Liver (tissue), 9 donors: ENCODE data around the gene XYLT1. TPM values are rescaled to one million over a fixed set of nuclear protein-coding genes. Genes with fewer than 3 reads are reported as not detected.

Experiments
- DNase-seq: peaks from one replicate; pipeline ENCODE4 v3.0.0-alpha.2; 2017; ENCODE audit warnings: low spot score
- H3K27ac ChIP-seq, 2 donors: one replicate each; pipeline ENCODE4 v1.7.0; 2013; ENCODE audit warnings: inconsistent platforms in 2 of 2, low read length in 2 of 2, control low read depth in 1 of 2, low read depth in 1 of 2, mild to moderate bottlenecking in 1 of 2
- H3K27me3 ChIP-seq, 4 donors: one replicate each; pipeline versions ENCODE4 v1.6.1 to v1.7.0; 2013; ENCODE audit warnings: low read length in 3 of 4, inconsistent platforms in 1 of 4, mild to moderate bottlenecking in 1 of 4, moderate library complexity in 1 of 4; ENCODE audit not compliant: control insufficient read depth in 4 of 4, insufficient read depth in 4 of 4
- H3K36me3 ChIP-seq, 4 donors: one replicate each; pipeline versions ENCODE4 v1.6.1 to v1.7.0; 2013; ENCODE audit warnings: low read length in 3 of 4, mild to moderate bottlenecking in 3 of 4, low read depth in 1 of 4, moderate library complexity in 1 of 4; ENCODE audit not compliant: control insufficient read depth in 4 of 4, insufficient read depth in 3 of 4
- H3K4me1 ChIP-seq, 4 donors: one replicate each; pipeline versions ENCODE4 v1.6.1 to v1.7.0; 2013; ENCODE audit warnings: low read length in 3 of 4, mild to moderate bottlenecking in 3 of 4, moderate library complexity in 1 of 4; ENCODE audit not compliant: control insufficient read depth in 4 of 4, insufficient read depth in 4 of 4
- H3K4me3 ChIP-seq, 3 donors: one replicate each; pipeline versions ENCODE4 v1.6.1 to v1.7.0; 2013; ENCODE audit warnings: low read length in 3 of 3, control low read depth in 1 of 3, low read depth in 1 of 3, mild to moderate bottlenecking in 1 of 3
- H3K9ac ChIP-seq, 2 donors: one replicate each; pipeline ENCODE4 v1.7.0; 2013; ENCODE audit warnings: low read length in 2 of 2, mild to moderate bottlenecking in 2 of 2, moderate library complexity in 2 of 2, control low read depth in 1 of 2, low read depth in 1 of 2
- H3K9me3 ChIP-seq, 4 donors: one replicate each; pipeline versions ENCODE4 v1.6.1 to v1.7.0; 2013; ENCODE audit warnings: low read length in 3 of 4; ENCODE audit not compliant: control insufficient read depth in 4 of 4
- ATF3 ChIP-seq: IDR thresholded peaks from 2 replicates; pipeline ENCODE4 v1.6.1; 2016; ENCODE audit warnings: antibody characterized with exemption
- CTCF ChIP-seq: fragments of 150-350 bp; IDR thresholded peaks from 2 replicates; pipeline ENCODE4 v1.5.1; 2017; ENCODE audit warnings: improper control_type of control experiment, low read depth, low read length; ENCODE audit not compliant: missing input control
- EGR1 ChIP-seq, 2 donors: IDR thresholded peaks; 2 replicates each; pipeline ENCODE4 v1.6.1; 2016 to 2018; ENCODE audit warnings: antibody characterized with exemption in 2 of 2, low read depth in 2 of 2
- FOXA1 ChIP-seq: IDR thresholded peaks from 2 replicates; pipeline ENCODE4 v1.6.1; 2016; ENCODE audit warnings: antibody characterized with exemption
- FOXA2 ChIP-seq: IDR thresholded peaks from 2 replicates; pipeline ENCODE4 v1.6.1; 2016; ENCODE audit warnings: antibody characterized with exemption
- GABPA ChIP-seq, 2 donors: IDR thresholded peaks in 1 of 2; conservative IDR thresholded peaks in 1 of 2; 2 replicates each; pipeline ENCODE4 v1.6.1; 2016; ENCODE audit warnings: antibody characterized with exemption in 2 of 2, mild to moderate bottlenecking in 1 of 2, moderate library complexity in 1 of 2
- HNF4A ChIP-seq, 2 donors: conservative IDR thresholded peaks; 2 replicates each; pipeline ENCODE4 v1.6.1; 2016; ENCODE audit warnings: antibody characterized with exemption in 2 of 2, mild to moderate bottlenecking in 2 of 2
- HNF4G ChIP-seq: IDR thresholded peaks from 2 replicates; pipeline ENCODE4 v1.6.1; 2016; ENCODE audit warnings: antibody characterized with exemption
- JUND ChIP-seq, 2 donors: IDR thresholded peaks; 2 replicates each; pipeline ENCODE4 v1.6.1; 2016; ENCODE audit warnings: antibody characterized with exemption in 2 of 2
- MAX ChIP-seq: IDR thresholded peaks from 2 replicates; pipeline ENCODE4 v1.6.1; 2016; ENCODE audit warnings: antibody characterized with exemption
- NR2F2 ChIP-seq: IDR thresholded peaks from 2 replicates; pipeline ENCODE4 v1.6.1; 2016; ENCODE audit warnings: antibody characterized with exemption
- RAD21 ChIP-seq, 2 donors: IDR thresholded peaks; 2 replicates each; pipeline ENCODE4 v1.6.1; 2016; ENCODE audit warnings: antibody characterized with exemption in 2 of 2, mild to moderate bottlenecking in 2 of 2
- REST ChIP-seq: IDR thresholded peaks from 2 replicates; pipeline ENCODE4 v1.6.1; 2016; ENCODE audit warnings: antibody characterized with exemption, mild to moderate bottlenecking
- RXRA ChIP-seq, 2 donors: IDR thresholded peaks; 2 replicates each; pipeline ENCODE4 v1.6.1; 2017 to 2018; ENCODE audit warnings: antibody characterized with exemption in 2 of 2, mild to moderate bottlenecking in 1 of 2
- SP1 ChIP-seq: IDR thresholded peaks from 2 replicates; pipeline ENCODE4 v1.6.1; 2018; ENCODE audit warnings: antibody characterized with exemption, mild to moderate bottlenecking
- TAF1 ChIP-seq: conservative IDR thresholded peaks from 2 replicates; pipeline ENCODE4 v1.6.1; 2016; ENCODE audit warnings: antibody characterized with exemption, mild to moderate bottlenecking
- YY1 ChIP-seq: IDR thresholded peaks from 2 replicates; pipeline ENCODE4 v1.6.1; 2016; ENCODE audit warnings: antibody characterized with exemption, mild to moderate bottlenecking
- ZBTB33 ChIP-seq: IDR thresholded peaks from 2 replicates; pipeline ENCODE4 v1.6.1; 2016; ENCODE audit warnings: antibody characterized with exemption
- WGBS: extraction: QIAGEN DNeasy Blood & Tissue Kit; methylation state at CpG from one replicate; pipeline ENCODE4 v1.1.7; 2013; 5-methylcytosine and 5-hydroxymethylcytosine counted together
- polyA plus RNA-seq, 2 donors: library from polyadenylated mRNA; stranded (reverse) in 1 of 2; unstranded in 1 of 2; fragments of 200-250 nt in 1 of 2; fragments of >200 nt in 1 of 2; fragmentation: Nextera tagmentation in 1 of 2; extraction: Ambion mirVana in 1 of 2; gene quantifications; one replicate each; pipeline versions ENCODE4 v1.2.1 to v1.2.3, GENCODE V29; 2013 to 2015
- total RNA-seq, 2 donors: library from RNA; depleted of rRNA; stranded (reverse); fragments of >200 nt; gene quantifications; one replicate each; pipeline ENCODE4 v1.2.3, GENCODE V29; 2014
- donor health status: healthy.
- donor health status: healthy.
- donor health status: healthy.
- donor health status: healthy.
- donor health status: healthy.

Gene XYLT1
- total and polyA plus RNA-seq, 4 donors, result 0.25 to 2.3 (median 0.53) TPM

GRCh38 chr16:17396762-17397498, 73.8 kb downstream of the XYLT1 start:
- H3K27ac ChIP-seq, result peak overlapping the region; percentile 25 to 27
- H3K36me3 ChIP-seq, result no peaks in the 10 kb centered on the region
- 41% methylated on average over 14 of the region's 14 CpGs for WGBS
- no peak for DNase-seq
- no peaks in the 10 kb centered on the region for H3K4me1 ChIP-seq
- no peak overlapping the region for H3K4me3 ChIP-seq
- H3K9me3 ChIP-seq, result no peaks in the 10 kb centered on the region
- TF ChIP-seq FOXA2, result no peak
- peak; percentile 65 for TF ChIP-seq NR2F2
- H3K9ac ChIP-seq, result no peak overlapping the region
- no peaks in the 10 kb centered on the region for H3K27me3 ChIP-seq

- H3K4me3 ChIP-seq, result no peak overlapping the region
- H3K9ac ChIP-seq, result no peak overlapping the region
- H3K36me3 ChIP-seq, result no peaks in the 10 kb centered on the region
- no peaks in the 10 kb centered on the region for H3K9me3 ChIP-seq
- peak overlapping the region in 1 of 2 donors; percentile 25 for H3K27ac ChIP-seq
- no peaks in the 10 kb centered on the region for H3K4me1 ChIP-seq
- TF ChIP-seq ATF3 (no peak), RXRA (IDR thresholded peaks at IDR 0.05) (no peak), GABPA (IDR thresholded peaks at IDR 0.05 in 1 of 2, conservative IDR thresholded peaks at IDR 0.05 in 1 of 2) (no peak), ZBTB33 (no peak), MAX (no peak), FOXA1 (no peak), HNF4A (conservative IDR thresholded peaks at IDR 0.05) (no peak), RAD21 (IDR thresholded peaks at IDR 0.05) (no peak), EGR1 (IDR thresholded peaks at IDR 0.05; ENCODE audit: low read depth in 2 of 2) (no peak), REST (no peak), SP1 (no peak), HNF4G (no peak), NR2F2 (no peak), JUND (IDR thresholded peaks at IDR 0.05) (no peak), YY1 (no peak), TAF1 (no peak), CTCF (no peak), FOXA2 (no peak)
- DNase-seq, result no peak
- WGBS, result 54% methylated on average over 9 of the region's 9 CpGs
- no peaks in the 10 kb centered on the region for H3K27me3 ChIP-seq
Observed at GRCh38 chr16:17395849-17396480, 74.8 kb downstream of the XYLT1 start.
